Superior temporal gyrus (tissue), 1 donor: ENCODE data around the gene PHACTR1.

ENCODE experiments used
- DNase-seq: peaks from one replicate; pipeline ENCODE4 v3.0.0-alpha.2; 2016; ENCODE audit errors: extremely low spot score

The PHACTR1 gene

DNA sequence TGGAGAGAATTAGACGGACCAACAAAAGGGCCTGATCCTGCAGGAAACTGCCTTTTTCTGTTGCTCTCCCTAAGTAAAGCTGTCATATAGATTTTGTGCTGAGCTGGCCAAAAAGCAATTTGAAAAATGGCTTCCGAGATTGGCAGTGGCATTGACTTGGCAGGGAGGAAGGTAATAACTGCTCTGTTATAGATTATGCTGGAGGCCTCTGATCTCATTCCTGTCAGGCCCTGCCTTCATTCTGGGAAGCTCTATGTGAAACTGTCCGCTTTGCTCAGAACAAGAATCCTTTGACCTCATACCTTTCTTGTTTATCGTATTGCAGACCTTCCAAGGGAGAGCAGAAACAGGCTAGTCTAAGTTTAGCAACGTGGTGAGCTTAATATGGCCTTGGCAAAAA, 234.4 kb downstream of the PHACTR1 start:
- DNase-seq: no peak

- no peak for DNase-seq
Measured at GRCh38 chr6:12951415-12951814, 234.8 kb downstream of the PHACTR1 start.

DNA sequence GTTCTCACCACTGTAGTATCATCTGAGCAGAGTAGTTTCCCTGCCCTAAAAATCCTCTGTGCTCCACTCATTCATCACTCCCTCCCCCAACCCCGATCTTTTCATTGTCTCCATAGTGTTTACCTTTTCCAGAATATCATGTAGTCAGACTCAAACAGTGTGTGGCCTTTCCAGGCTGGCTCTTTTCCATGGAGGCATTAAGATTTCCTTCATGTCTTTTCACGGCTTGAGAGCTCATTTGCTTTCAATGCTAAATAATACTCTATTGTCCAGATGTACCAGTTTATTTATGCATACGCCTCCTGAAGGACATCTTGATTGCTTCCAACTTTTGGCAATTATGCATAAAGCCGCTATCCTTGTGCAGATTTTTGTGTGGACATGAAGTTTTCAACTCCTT, 235.8 kb downstream of the PHACTR1 start:
- peak; percentile 31 for DNase-seq

DNA sequence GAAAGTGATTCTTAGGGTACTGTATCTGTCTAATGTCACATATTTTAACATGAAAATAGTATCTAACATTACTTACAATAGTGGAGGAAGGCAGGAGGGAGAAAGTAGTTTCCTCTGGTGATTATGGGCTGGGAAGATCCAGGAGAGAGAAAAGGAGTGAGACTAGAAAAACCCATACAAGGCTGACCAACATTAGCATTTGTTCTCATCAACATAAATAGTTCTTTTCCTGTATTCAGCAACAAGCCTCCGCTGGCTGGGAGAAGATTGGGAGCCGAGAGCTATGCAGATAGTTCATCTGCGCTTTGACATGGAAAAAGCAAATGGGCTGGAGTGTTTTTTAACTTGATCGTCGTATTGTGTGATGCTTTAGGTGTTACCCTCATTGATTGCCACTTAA, 239.4 kb downstream of the PHACTR1 start:
- no peak for DNase-seq

DNA sequence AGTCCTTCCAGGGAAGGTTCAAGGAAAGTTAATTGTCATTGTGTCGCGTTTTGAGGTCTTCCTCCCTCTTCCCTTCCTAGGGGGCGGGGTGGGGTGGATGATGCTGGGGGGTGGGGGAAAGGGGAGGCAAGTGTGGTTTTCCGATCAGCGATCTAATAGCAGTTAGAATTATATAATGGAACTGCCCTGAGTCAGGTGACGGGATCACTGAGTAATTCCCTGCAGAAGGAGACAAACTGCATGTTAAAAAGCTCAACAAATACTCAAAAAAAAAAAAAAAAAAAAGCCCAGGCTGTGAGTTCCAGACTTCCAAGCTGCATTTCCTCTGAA, 240.4 kb downstream of the PHACTR1 start:
- DNase-seq: no peak

- peak; percentile 84 for DNase-seq
Measured at GRCh38 chr6:12957321-12958051, 240.9 kb downstream of the PHACTR1 start.

GRCh38 chr6:12958052-12958706, 241.6 kb downstream of the PHACTR1 start:
- DNase-seq: peak; percentile 70

DNA sequence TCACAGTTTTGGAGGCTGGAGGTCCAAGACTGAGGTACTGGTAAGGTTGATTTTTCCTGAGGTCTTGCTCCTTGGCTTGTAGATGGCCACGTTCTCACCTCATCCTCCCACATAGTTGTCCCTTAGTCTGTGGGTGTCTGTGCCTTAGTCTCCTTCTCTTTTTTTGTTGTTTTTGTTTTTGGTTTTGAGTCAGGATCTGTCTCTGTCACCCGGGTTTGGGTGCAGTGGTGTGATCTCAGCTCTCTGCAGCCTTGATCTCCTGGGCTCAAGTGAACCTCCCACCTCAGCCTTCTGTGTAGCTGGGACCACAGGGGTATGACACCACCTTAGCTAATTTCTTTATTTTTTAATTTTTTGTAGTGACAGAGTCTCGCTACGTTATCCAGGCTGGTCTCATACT, 245.2 kb downstream of the PHACTR1 start:
- no peak for DNase-seq

- DNase-seq: no peak
Measured at GRCh38 chr6:12962529-12962928, 246.0 kb downstream of the PHACTR1 start.

- no peak for DNase-seq
Measured at GRCh38 chr6:12962987-12963386, 246.4 kb downstream of the PHACTR1 start.

- DNase-seq: no peak
Measured at GRCh38 chr6:12963567-12963966, 247.0 kb downstream of the PHACTR1 start.

DNA sequence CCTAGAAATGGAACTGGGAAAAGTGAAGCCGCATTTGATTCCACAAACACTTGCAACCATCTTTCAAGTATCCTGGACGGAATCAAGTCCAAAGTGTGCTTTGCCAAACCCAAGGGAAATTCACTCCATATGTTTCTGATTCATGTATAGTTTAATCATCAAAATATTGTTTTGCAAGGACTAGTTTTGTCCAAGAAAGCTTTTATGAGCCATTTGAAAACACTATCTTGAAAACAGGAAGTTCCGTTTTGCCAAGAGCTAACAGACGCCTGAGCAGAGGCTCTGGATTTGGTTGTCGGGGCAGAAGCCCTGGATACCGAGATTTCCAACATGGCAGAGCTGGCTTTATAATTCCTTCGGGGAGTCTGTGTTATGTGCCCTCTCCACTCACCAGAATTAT, 251.1 kb downstream of the PHACTR1 start:
- DNase-seq: no peak

DNA sequence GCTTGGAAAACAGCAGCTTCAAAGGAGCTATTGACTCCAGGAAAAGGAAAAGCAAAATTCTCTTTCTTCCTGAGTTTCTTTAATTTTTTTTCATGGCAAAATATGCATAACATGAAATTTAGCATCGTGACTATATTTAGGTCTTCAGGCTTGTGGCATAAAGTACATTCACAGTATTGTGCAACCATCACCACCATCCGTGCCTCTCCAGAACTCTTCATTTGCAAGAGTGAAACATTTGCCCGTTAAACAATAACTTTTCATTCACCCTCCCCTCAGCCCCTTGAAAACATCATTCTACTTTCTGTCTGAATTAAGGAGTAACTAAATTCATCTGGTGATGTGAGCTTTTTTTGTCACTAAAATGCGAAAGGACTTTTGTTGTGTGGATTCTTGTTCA, 251.7 kb downstream of the PHACTR1 start:
- no peak for DNase-seq

- no peak for DNase-seq
Measured at GRCh38 chr6:12968839-12969558, 252.4 kb downstream of the PHACTR1 start.

DNA sequence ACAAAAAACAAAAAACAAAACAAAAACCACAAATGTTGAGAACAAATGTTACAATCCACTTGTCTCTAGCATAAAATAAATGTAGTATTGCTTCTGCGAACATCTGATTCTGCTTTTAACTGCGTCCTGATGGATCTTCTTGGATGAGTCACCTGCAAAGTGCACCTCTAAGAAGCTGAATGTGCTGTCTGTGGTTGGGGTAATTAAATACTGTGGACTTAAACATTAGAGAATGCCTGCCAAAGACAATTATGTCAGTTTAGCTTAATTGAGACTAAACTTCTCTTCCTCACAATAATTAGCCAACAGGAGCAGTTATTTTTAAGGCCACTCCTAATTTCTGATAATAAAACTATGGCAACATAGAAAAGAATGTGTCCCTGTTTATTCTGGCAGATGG, 253.4 kb downstream of the PHACTR1 start:
- DNase-seq: no peak

- DNase-seq: no peak
Measured at GRCh38 chr6:12973386-12973785, 256.8 kb downstream of the PHACTR1 start.

GRCh38 chr6:12974551-12974950, 258.0 kb downstream of the PHACTR1 start:
- DNase-seq: no peak

DNA sequence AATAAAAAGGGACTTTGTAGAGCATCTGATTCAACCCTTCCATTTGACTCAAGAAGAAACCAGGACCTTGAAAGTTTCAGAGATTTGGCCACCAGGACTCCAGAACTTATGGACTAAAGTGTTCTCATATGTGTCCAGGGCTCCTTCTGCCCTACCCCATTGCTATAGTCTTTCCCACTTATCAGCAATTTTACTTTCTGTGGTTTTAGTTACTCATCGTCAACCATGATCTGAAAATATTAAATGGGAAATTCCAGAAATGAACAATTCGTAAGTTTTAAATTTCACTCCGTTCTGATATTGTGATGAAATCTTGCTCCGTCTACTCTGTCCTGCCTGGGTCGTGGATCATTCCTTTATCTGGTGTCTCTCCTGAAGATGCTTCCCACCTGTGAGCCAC, 259.8 kb downstream of the PHACTR1 start:
- DNase-seq: no peak

GRCh38 chr6:12977206-12977605, 260.6 kb downstream of the PHACTR1 start:
- no peak for DNase-seq

DNA sequence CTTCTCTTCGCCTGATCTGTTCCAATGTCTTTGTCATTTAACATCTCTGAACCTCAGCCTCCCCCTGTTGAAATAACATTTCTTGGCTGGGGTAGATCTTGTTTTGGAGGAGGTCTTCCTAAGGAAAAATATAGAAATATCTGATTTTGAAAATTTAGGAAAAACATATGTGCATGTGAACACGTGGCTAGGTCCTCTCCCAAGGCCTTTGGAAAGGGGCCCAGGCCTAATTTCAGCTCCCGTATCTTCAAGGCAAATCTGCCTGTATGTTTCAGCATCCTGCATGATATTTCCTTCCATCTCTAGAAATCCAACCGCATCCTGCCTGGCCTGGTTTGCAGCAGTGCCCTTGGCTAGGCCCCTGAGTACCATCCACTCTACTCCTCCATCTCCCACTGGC, 261.2 kb downstream of the PHACTR1 start:
- DNase-seq: no peak

- no peak for DNase-seq
Measured at GRCh38 chr6:12980741-12981140, 264.2 kb downstream of the PHACTR1 start.

GRCh38 chr6:12984776-12985175, 268.2 kb downstream of the PHACTR1 start:
- no peak for DNase-seq

DNA sequence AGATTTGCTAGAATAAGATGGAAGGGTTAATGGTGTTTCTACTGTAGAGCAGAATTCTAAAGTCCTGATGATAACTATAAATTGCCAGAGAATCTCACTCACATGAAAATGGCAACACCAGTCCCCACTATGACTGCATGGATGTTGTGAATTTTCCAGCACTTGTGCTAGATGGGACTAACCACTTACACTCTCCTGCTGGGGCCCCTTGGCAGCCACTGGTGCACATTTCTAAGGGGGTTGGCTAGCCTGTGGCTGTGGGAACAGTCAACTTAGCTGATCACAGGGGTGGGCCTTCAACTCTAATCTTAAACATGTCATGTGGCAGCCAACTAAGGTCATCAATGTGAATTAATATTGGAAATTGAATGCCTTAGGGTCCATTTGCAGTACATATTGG, 271.2 kb downstream of the PHACTR1 start:
- no peak for DNase-seq
